Psoas muscle (tissue), 8 donors: ENCODE results near the gene GJA4. TPM values are rescaled to one million over a fixed set of nuclear protein-coding genes. Genes with fewer than 3 reads are reported as not detected.
"Not testable (repeated sequence)": the region's sequence is repeated elsewhere in the genome, so short reads cannot be mapped to it uniquely, and the experiment has no call there.

Experiments used
- ATAC-seq, 4 donors: fragments of 200-7000 bp; cut with Tn5 transposase; one replicate each; pipeline ENCODE4 v1.9.1; 2020; ENCODE audit warnings: moderate library complexity in 3 of 4, mild to moderate bottlenecking in 2 of 4
- DNase-seq, 2 donors: peaks; one replicate each; pipeline ENCODE4 v3.0.0-alpha.2; 2020
- H3K27ac ChIP-seq: fragments of 200-600 bp; one replicate; pipeline ENCODE4 v1.8.0; 2022
- H3K27me3 ChIP-seq, 3 donors: fragments of 200-600 bp in 1 of 3; one replicate each; pipeline versions ENCODE4 v1.6.1 to v1.8.0; 2013 to 2022; ENCODE audit warnings: low read length in 2 of 3, mild to moderate bottlenecking in 2 of 3, moderate library complexity in 1 of 3; ENCODE audit not compliant: insufficient read depth in 3 of 3
- H3K36me3 ChIP-seq, 2 donors: fragments of 200-600 bp in 1 of 2; one replicate each; pipeline versions ENCODE4 v1.6.1 to v1.8.0; 2013 to 2022; ENCODE audit warnings: low read depth in 1 of 2, mild to moderate bottlenecking in 1 of 2, moderate library complexity in 1 of 2; ENCODE audit not compliant: insufficient read depth in 1 of 2
- H3K4me1 ChIP-seq: fragments of 200-600 bp; one replicate; pipeline ENCODE4 v1.8.0; 2022
- H3K4me3 ChIP-seq: fragments of 200-600 bp; one replicate; pipeline ENCODE4 v1.8.0; 2022; ENCODE audit warnings: mild to moderate bottlenecking
- H3K9me3 ChIP-seq: fragments of 200-600 bp; one replicate; pipeline ENCODE4 v1.8.0; 2022
- WGBS, 3 donors: extraction: QIAGEN DNeasy Blood & Tissue Kit; methylation state at CpG; one replicate each; pipeline versions ENCODE4 v1.1.6 to v1.1.7; 2013; 5-methylcytosine and 5-hydroxymethylcytosine counted together
- intact Hi-C, 2 donors: fragments of 100-400 bp; cut with DNase I; formaldehyde crosslinking; loops; one replicate each; pipeline versions ENCODE4 v1.11.0 to v1.14.2; 2022
- polyA plus RNA-seq, 3 donors: library from polyadenylated mRNA; stranded (reverse); fragments of 200-250 nt; gene quantifications; one replicate each; pipeline ENCODE4 v1.2.3, GENCODE V29; 2013
- total RNA-seq, 4 donors: library from RNA; stranded (reverse); fragmentation: NEBNext Ultra II Directional in 2 of 4; extraction: Animal tissue kit (Norgen Biotek cat#: 25700) in 2 of 4; gene quantifications; one replicate each; pipeline versions ENCODE4 v1.2.1 to v1.2.4, GENCODE V29; 2021 to 2023
- TF ChIP-seq, protein P1 (sequence below): fragments of 200-600 bp; IDR thresholded peaks from one replicate; pipeline ENCODE4 v1.8.0; 2022; ENCODE audit warnings: antibody characterized with exemption
- donor health status: healthy with polysubstance abuse.
- donor health status: DM: no; HTN: no; CAD: no; lungs with moderate emphysema.
- donor health status: Bipolar disorder and iron deficiency.
- donor health status: healthy.
- donor health status: DM: yes; HTN: yes; CAD: no.
- donor health status: DM: no; HTN: no; CAD: no.
- donor health status: DM: no; HTN: no; CAD: no.
- donor health status: DM: yes; HTN: yes; CAD: no.

The GJA4 gene
- total and polyA plus RNA-seq, 7 donors: 9.1 to 19.7 (median 11.6) TPM

DNA sequence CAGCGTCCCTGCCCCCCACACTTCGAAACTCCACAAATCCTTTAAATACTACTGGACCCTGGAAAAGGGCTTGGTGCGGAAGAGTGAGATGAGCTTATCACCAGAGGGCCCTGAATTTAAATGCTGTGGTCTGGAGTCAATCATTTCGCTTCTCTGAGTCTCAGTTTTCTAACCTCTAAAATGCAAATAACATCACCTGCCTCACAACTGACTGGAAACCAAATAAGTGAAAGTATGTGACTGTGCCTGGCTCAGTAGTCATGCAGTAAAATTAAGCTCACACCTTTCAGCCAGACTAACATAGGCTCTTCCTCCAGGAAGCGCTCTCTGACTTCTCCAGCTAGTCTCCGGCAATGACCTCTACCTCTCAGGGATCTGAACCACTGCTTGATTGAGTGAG is 4.2 kb downstream of the GJA4 start:
- TF ChIP-seq, protein P1, sequence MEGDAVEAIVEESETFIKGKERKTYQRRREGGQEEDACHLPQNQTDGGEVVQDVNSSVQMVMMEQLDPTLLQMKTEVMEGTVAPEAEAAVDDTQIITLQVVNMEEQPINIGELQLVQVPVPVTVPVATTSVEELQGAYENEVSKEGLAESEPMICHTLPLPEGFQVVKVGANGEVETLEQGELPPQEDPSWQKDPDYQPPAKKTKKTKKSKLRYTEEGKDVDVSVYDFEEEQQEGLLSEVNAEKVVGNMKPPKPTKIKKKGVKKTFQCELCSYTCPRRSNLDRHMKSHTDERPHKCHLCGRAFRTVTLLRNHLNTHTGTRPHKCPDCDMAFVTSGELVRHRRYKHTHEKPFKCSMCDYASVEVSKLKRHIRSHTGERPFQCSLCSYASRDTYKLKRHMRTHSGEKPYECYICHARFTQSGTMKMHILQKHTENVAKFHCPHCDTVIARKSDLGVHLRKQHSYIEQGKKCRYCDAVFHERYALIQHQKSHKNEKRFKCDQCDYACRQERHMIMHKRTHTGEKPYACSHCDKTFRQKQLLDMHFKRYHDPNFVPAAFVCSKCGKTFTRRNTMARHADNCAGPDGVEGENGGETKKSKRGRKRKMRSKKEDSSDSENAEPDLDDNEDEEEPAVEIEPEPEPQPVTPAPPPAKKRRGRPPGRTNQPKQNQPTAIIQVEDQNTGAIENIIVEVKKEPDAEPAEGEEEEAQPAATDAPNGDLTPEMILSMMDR: no peak
- no peak for ATAC-seq
- H3K4me3 ChIP-seq: peak overlapping the region; percentile 63
- intact Hi-C loops: no loop called here
- no peak overlapping the region for H3K27ac ChIP-seq
- H3K4me1 ChIP-seq: no peaks in the 10 kb centered on the region
- WGBS, 3 donors: 81 to 82% (median 82%) methylated on average over 6 of the region's 6 CpGs
- DNase-seq: no peak
- H3K27me3 ChIP-seq: peaks cover 0 to 4% (median 0%) of the 10 kb centered on the region in 3 donors
- no peaks in the 10 kb centered on the region for H3K9me3 ChIP-seq
- peaks cover 0 to 39% of the 10 kb centered on the region in 2 donors for H3K36me3 ChIP-seq

- H3K9me3 ChIP-seq: no peaks in the 10 kb centered on the region
- no peaks in the 10 kb centered on the region for H3K4me1 ChIP-seq
- no peak for DNase-seq
- H3K36me3 ChIP-seq: peaks cover 0 to 26% of the 10 kb centered on the region in 2 donors
- intact Hi-C loops: no loop called here
- no peak overlapping the region for H3K27ac ChIP-seq
- TF ChIP-seq, protein P1: no peak
- no peaks in the 10 kb centered on the region for H3K27me3 ChIP-seq
- no peak overlapping the region for H3K4me3 ChIP-seq
- no peak for ATAC-seq
- 82 to 94% (median 89%) methylated on average over 6 of the region's 6 CpGs for WGBS, 3 donors
Measured at GRCh38 chr1:34800214-34800613, 7.4 kb downstream of the GJA4 start.

- ATAC-seq: no peak
- Histone ChIP-seq H3K4me1 (no peaks in the 10 kb centered on the region), H3K27ac (no peak overlapping the region), H3K9me3 (no peaks in the 10 kb centered on the region), H3K4me3 (no peak overlapping the region), H3K36me3 (no peaks in the 10 kb centered on the region), H3K27me3 (no peaks in the 10 kb centered on the region)
- TF ChIP-seq, protein P1: no peak
- DNase-seq: no peak
- 95 to 100% (median 98%) methylated on average over 3 of the region's 3 CpGs for WGBS, 3 donors
- intact Hi-C loops: no loop called here
Measured at GRCh38 chr1:34803770-34804169, 11.0 kb downstream of the GJA4 start.

DNA sequence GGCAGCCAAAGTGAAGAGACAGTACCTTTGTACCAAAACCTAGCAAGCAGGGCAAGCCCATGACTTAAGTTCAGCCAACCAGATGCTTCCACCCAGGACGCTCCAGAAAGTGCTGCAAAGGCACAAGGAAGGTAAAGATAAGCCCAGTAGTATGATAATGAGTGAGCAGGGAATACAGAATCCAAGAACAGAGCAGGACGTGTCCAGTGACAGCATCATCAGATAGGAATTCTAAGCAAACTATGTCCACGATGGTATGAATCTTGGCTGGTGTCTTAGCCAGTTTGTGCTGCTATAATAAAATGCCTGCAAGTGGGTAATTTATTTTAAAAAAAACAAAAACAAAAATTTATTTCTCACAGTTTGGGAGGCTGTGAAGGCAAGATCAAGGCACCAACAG is 13.6 kb downstream of the GJA4 start:
- Histone ChIP-seq H3K27ac (no peak overlapping the region), H3K4me3 (no peak overlapping the region), H3K9me3 (no peaks in the 10 kb centered on the region), H3K4me1 (no peaks in the 10 kb centered on the region), H3K27me3 (no peaks in the 10 kb centered on the region), H3K36me3 (no peaks in the 10 kb centered on the region)
- DNase-seq: no peak
- intact Hi-C loops: no loop called here
- WGBS, 3 donors: 36 to 57% (median 48%) methylated on average over 3 of the region's 3 CpGs
- no peak for ATAC-seq
- TF ChIP-seq, protein P1: no peak

DNA sequence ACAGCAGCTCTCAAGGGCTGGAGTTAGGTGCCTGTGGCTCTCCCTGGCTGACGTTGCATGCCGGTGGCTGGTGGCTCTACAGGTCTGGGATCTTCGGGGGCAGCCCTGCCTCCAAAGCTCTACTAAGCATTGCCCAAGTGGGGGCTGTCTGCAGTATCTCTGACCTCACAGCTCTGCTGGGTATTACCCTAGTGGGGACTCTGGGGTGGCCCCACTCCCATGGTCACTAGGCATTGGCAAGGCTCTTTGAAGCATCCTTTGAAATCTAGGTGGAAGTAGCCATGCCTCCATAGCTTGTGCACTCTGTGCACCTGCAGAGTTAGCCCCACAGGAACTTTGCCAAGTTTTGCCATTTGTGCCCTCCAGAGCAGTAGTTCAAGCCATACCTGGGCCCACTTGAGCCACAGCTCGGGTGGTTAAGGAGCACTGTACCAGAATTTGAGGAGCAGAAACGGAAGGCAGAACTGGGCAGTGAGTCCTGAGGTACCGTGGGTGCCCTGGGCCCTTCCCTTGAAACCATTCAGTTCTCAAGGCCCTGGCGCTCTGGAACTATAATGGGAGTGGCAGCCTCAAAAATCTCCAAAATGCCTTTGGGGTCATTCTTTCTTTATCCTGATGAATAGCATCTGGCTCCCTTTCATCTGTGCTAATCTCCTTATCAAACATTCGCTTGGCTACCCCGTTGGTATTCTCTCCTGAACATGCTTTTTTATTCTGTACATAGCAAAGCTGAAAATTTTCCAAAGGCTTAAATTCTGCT is 15.4 kb downstream of the GJA4 start:
- no peak for ATAC-seq
- H3K36me3 ChIP-seq: no peaks in the 10 kb centered on the region
- 89 to 90% (median 89%) methylated on average over 9 of the region's 9 CpGs for WGBS, 3 donors
- TF ChIP-seq, protein P1: no peak
- no peak for DNase-seq
- no peaks in the 10 kb centered on the region for H3K9me3 ChIP-seq
- no peaks in the 10 kb centered on the region for H3K27me3 ChIP-seq
- intact Hi-C loops: no loop called here
- no peak overlapping the region for H3K27ac ChIP-seq
- H3K4me3 ChIP-seq: no peak overlapping the region
- H3K4me1 ChIP-seq: no peaks in the 10 kb centered on the region

DNA sequence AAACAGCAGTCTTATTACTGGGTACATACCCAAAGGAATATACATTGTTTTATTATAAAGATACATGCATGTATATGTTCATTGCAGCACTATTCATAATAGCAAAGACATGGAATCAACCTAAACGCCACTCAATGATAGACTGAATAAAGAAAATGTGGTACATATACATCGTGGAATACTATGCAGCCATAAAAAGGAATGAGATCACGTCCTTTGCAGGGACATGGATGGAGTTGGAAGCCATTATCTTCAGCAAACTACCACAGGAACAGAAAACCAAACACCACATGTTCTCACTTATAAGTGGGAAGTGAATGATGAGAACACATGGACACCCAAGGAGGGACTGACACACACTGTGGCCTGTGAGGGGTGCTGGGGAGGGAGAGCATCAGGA is 18.0 kb downstream of the GJA4 start:
- DNase-seq, intact Hi-C loops, ATAC-seq, H3K4me3 ChIP-seq, H3K9me3 ChIP-seq, H3K36me3 ChIP-seq, H3K27ac ChIP-seq, H3K4me1 ChIP-seq, H3K27me3 ChIP-seq: not testable (repeated sequence)
- 92 to 96% (median 96%) methylated on average over 3 of the region's 3 CpGs for WGBS, 3 donors
